ENCODE measurements around the gene SETD5.

- TF ChIP-seq CTCF (conservative IDR thresholded peaks at IDR 0.05; ENCODE audit: low read length) (no peak), EZH2phosphoT487 (IDR thresholded peaks at IDR 0.05; ENCODE audit: borderline replicate concordance) (no peak)
These were observed 55.0 kb downstream of the SETD5 start for GRCh38 chr3:9452417-9452816.

All from Loucy (cell line).